Inflammatory macrophage (primary cell): ENCODE measurements around the gene ACVR2B.

Experiments
- DNase-seq, 2 donors: peaks; one replicate each; pipeline ENCODE4 v3.0.0-alpha.2; 2020 to 2022

ACVR2B gene

GRCh38 chr3:38458796-38459498, 5.3 kb downstream of the ACVR2B start:
- DNase-seq = no peak

DNA sequence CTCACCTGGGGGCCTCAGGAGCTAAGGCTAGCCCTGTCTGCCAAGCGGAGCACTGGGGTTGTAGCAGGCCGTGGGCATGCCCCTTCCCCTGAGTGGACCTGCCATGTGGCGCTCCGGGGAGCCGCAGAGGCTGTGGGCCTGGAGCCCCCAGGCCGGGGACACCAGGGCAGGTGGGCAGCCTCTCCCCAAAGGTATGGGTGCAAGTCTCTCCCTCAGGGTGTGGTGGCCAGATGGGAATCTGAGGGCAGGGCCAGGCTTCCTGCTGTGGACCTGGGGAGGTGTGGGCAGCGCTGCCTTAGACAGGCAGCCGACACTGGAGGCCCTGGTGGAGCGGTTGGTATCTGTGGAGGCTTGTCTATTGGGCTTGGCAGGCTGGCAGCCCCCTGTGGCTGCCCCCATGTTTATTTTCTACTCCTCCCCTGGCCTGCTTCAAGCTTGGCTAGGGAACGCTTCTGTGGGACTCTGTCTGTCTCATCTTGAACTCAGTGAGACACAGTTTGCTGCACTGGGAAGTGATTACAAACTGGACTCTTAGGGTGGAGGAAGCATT, 5.9 kb downstream of the ACVR2B start:
- DNase-seq = no peak

- no peak for DNase-seq
These were observed 6.9 kb downstream of the ACVR2B start for GRCh38 chr3:38460377-38461270.

GRCh38 chr3:38465588-38466154, 12.0 kb downstream of the ACVR2B start:
- no peak for DNase-seq

DNA sequence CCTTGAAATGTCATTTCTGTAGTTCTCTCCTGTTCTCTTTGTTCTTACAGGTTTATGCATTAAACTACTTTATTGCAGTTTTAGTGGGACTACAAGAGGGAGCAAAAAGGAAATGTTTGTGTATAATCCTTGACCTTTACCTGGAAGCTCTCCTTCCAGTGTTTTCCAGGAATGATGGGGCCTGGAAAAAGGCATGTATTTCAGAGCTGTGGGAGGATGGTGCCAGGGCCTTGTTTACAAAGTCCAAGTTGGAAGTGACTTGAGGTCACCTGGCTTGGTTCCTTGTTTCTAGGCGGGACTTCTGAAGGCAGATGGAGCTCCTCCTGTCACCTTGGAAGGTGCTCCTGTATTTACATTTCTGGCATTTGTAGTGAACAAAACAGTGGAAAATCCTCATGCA, 15.1 kb downstream of the ACVR2B start:
- no peak for DNase-seq

GRCh38 chr3:38469852-38470251, 16.2 kb downstream of the ACVR2B start:
- DNase-seq = no peak

DNA sequence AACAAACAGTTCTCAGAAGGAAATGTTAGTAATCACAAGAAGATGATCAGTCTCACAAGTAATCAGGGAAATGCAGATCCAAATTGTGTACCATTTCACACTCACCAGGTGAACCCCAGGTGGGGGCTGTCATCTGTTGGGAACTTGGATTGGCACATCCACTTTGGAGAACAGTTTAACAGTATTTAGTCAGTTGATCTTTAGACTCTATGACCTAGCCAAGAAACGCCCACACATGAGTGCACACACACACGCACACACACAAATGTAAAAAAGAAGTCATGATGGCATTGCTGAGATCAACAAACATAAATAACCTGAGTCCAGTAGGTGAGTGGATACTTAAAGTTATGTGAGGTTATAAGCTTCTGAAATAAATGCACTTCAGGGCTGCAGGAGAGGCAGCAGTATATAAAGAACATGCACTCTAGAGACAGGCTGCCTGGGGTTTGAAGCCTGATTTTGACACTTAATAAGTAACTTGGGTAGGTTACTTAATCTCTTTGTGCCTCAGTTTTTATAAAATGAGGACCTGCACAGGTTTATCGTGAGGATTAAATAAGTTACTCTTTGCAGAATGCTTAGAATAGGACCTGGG, 17.7 kb downstream of the ACVR2B start:
- DNase-seq = no peak

GRCh38 chr3:38472342-38472741, 18.7 kb downstream of the ACVR2B start:
- DNase-seq = no peak

- no peak for DNase-seq
These were observed 19.5 kb downstream of the ACVR2B start for GRCh38 chr3:38473229-38473628.

DNA sequence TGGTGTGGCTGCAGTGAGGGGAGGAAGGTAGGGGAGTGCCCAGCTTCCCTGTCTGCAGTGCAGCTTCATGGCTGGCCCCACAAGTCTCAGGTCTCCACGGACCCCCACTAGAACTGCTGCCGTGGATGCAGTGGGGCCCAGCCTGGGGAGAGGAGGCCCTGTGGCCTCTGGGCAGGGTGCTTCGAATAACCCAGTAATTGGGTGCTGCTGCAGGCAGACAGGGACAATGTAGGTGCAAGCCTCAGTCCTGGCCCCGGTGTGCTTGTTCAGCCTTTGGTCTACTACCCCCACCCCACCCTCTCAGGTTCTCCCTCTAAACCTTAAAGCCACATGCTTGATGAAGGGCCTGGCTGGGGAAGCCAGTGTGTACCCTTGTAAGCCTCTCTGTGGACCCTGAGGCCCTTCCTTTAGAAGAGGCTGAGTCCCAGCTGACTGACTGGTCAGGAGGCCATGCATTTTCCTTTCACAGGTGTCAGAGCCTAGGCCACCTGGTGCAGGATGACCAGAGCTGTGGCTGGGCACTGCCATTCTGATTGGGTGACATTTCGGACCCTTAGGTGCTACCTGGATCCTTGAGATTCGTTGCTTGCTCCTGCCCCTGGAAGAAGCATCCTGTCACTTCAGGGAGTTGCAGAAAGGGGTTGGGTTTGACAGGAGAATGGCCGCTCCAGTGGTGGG, 21.4 kb downstream of the ACVR2B start:
- no peak for DNase-seq

- DNase-seq = no peak
These were observed 22.0 kb downstream of the ACVR2B start for GRCh38 chr3:38475716-38476115.

DNA sequence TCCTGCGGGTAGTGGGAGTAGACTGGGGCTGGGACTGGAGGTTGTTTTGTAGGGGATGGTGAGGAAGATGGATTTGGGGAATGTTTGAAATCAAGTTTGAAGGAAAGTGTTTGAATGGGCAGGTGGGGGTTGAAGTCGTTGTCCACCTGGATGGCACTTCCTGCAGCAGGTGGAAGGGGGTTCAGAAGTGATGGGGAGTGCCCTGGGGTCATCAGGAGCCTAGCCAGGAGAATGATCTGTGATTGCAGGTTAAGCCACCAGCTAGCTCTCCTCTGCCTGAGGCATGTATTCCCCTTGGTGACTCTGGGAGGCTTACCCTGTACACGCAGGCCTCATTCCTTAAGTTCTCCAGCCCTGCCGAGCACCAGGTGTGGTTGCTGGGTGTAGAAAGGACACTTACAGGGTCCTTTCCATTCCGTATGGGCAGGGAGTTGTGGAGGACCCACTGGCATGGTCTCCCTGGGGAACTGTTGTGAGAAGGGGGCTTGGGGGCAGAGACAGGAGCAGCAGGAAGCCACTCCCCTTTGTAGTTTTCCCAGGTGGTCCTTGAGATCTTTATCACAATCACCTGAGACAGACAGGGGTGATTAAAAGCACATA, 22.6 kb downstream of the ACVR2B start:
- DNase-seq = no peak

GRCh38 chr3:38477057-38477820, 23.5 kb downstream of the ACVR2B start:
- no peak for DNase-seq

- no peak for DNase-seq
These were observed 24.3 kb downstream of the ACVR2B start for GRCh38 chr3:38477839-38478450.

- DNase-seq = no peak
These were observed 25.2 kb downstream of the ACVR2B start for GRCh38 chr3:38478901-38479300.

- peak; percentile 63 to 69 for DNase-seq
These were observed 25.9 kb downstream of the ACVR2B start for GRCh38 chr3:38479431-38480092.

- no peak for DNase-seq
These were observed 26.4 kb downstream of the ACVR2B start for GRCh38 chr3:38480093-38480445.

- DNase-seq = no peak
These were observed 27.2 kb downstream of the ACVR2B start for GRCh38 chr3:38480930-38481329.

GRCh38 chr3:38482951-38483350, 29.3 kb downstream of the ACVR2B start:
- DNase-seq = no peak

DNA sequence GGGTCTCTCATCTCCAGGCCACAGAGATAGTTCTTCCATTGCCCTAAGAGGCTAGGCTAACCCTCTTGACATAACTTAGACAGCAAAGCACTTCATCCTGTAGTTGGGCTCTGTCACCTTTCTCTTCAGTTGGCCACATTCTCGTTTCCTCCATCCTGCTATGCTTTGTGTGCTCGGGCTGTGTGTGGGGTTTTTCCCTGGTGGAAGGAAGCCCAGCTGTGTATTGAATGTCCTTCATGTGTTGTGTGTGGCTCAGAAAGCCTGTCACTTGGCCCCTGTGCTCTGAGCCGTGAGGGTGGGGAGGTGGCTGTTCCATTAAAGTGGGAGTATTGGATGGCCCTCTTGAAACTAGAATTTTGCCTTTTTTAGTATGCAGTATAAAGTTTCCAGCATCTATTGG, 33.6 kb downstream of the ACVR2B start:
- no peak for DNase-seq
